Right cardiac atrium (tissue), 5 donors: Measurements from ENCODE around the gene SBK3. TPM values are rescaled to one million over a fixed set of nuclear protein-coding genes. Genes with fewer than 3 reads are reported as not detected.

ENCODE experiments used
- ATAC-seq, 2 donors: fragments of 200-7000 bp; cut with Tn5 transposase; one replicate each; pipeline versions ENCODE4 v1.8.0 to v1.9.1; 2020; ENCODE audit warnings: moderate library complexity in 2 of 2, mild to moderate bottlenecking in 1 of 2
- DNase-seq, 3 donors: peaks; one replicate each; pipeline ENCODE4 v3.0.0-alpha.2; 2020
- H3K27ac ChIP-seq: one replicate; pipeline ENCODE4 v1.5.1; 2013; ENCODE audit warnings: mild to moderate bottlenecking, low read length, control low read depth, moderate library complexity
- H3K27me3 ChIP-seq: one replicate; pipeline ENCODE4 v1.6.1; 2013; ENCODE audit not compliant: control insufficient read depth, insufficient read depth
- H3K4me1 ChIP-seq: one replicate; pipeline ENCODE4 v1.6.1; 2013; ENCODE audit warnings: low read length; ENCODE audit not compliant: control insufficient read depth, insufficient read depth
- H3K4me3 ChIP-seq: one replicate; pipeline ENCODE4 v1.5.1; 2013; ENCODE audit warnings: low read length, control low read depth
- H3K9me3 ChIP-seq: one replicate; pipeline ENCODE4 v1.6.1; 2013; ENCODE audit warnings: low read length; ENCODE audit not compliant: control insufficient read depth
- WGBS: extraction: QIAGEN DNeasy Blood & Tissue Kit; methylation state at CpG from one replicate; pipeline ENCODE4 v1.1.7; 2013; 5-methylcytosine and 5-hydroxymethylcytosine counted together
- intact Hi-C, 4 donors: fragments of 100-400 bp; cut with DNase I; formaldehyde crosslinking; loops; one replicate each; pipeline versions ENCODE4 v1.11.0 to v1.14.0; 2022 to 2023
- polyA plus RNA-seq: library from polyadenylated mRNA; stranded (reverse); fragments of 200-250 nt; gene quantifications from one replicate; pipeline ENCODE4 v1.2.3, GENCODE V29; 2013
- total RNA-seq, 4 donors: library from RNA; stranded (reverse); fragmentation: NEBNext Ultra II Directional; extraction: Animal tissue kit (Norgen Biotek cat#: 25700); gene quantifications; one replicate each; pipeline ENCODE4 v1.2.1, GENCODE V29; 2021
- donor health status: healthy with polysubstance abuse.
- donor health status: DM: no; HTN: yes; CAD: no.
- donor health status: DM: no; HTN: no; CAD: no.
- donor health status: DM: no; HTN: yes; CAD: no; lungs with severe emphysema.
- donor health status: DM: yes; HTN: yes; CAD: no.

SBK3 gene
- total and polyA plus RNA-seq, 5 donors = 80.3 to 211 (median 103) TPM

- no peaks in the 10 kb centered on the region for H3K9me3 ChIP-seq
- no peak overlapping the region for H3K27ac ChIP-seq
- 86% methylated on average over 56 of the region's 56 CpGs for WGBS
- intact Hi-C loops = loop anchor here in 1 of 4 donors (5.0 kb wide), 1 partner anchor 58 kb away; no protein-coding TSS in a partner anchor
- H3K4me3 ChIP-seq = no peak overlapping the region
- peaks cover 7% of the 10 kb centered on the region for H3K4me1 ChIP-seq
- no peaks in the 10 kb centered on the region for H3K27me3 ChIP-seq
- DNase-seq = peak in 1 of 3 donors; percentile 47
- ATAC-seq = no peak
Measured at GRCh38 chr19:55529636-55530234, 15.6 kb downstream of the SBK3 start.

GRCh38 chr19:55528030-55528803 lies 17.1 kb downstream of the SBK3 start:
- no peaks in the 10 kb centered on the region for H3K27me3 ChIP-seq
- H3K9me3 ChIP-seq = no peaks in the 10 kb centered on the region
- peaks cover 7% of the 10 kb centered on the region for H3K4me1 ChIP-seq
- peak in 1 of 3 donors; percentile 44 for DNase-seq
- intact Hi-C loops = loop anchor here in 1 of 4 donors (5.0 kb wide), 1 partner anchor 59 kb away; no protein-coding TSS in a partner anchor
- H3K27ac ChIP-seq = peak overlapping the region; percentile 57
- no peak for ATAC-seq
- 21% methylated on average over 15 of the region's 15 CpGs for WGBS
- no peak overlapping the region for H3K4me3 ChIP-seq

GRCh38 chr19:55527197-55528029 lies 17.9 kb downstream of the SBK3 start:
- peak in 1 of 3 donors; percentile 14 for DNase-seq
- peaks cover 7% of the 10 kb centered on the region for H3K4me1 ChIP-seq
- WGBS = 80% methylated on average over 22 of the region's 22 CpGs
- intact Hi-C loops = loop anchor here in 1 of 4 donors (5.0 kb wide), 1 partner anchor 60 kb away; no protein-coding TSS in a partner anchor
- no peaks in the 10 kb centered on the region for H3K27me3 ChIP-seq
- no peaks in the 10 kb centered on the region for H3K9me3 ChIP-seq
- H3K27ac ChIP-seq = no peak overlapping the region
- no peak overlapping the region for H3K4me3 ChIP-seq
- no peak for ATAC-seq

- peak overlapping the region; percentile 28 for H3K27ac ChIP-seq
- no peaks in the 10 kb centered on the region for H3K9me3 ChIP-seq
- H3K27me3 ChIP-seq = no peaks in the 10 kb centered on the region
- WGBS = 21% methylated on average over 35 of the region's 35 CpGs
- no peak overlapping the region for H3K4me3 ChIP-seq
- peak; percentile 87 to 95 (median 94) for DNase-seq
- peak; percentile 82 to 88 for ATAC-seq
- intact Hi-C loops = loop anchor here in 1 of 4 donors (5.0 kb wide), 1 partner anchor 61 kb away; no protein-coding TSS in a partner anchor
- peaks cover 11% of the 10 kb centered on the region for H3K4me1 ChIP-seq
Measured at GRCh38 chr19:55526216-55527196, 18.8 kb downstream of the SBK3 start.

- DNase-seq (peak; percentile 57 to 85 (median 78)), ATAC-seq (peak; percentile 70 to 75)
- Histone ChIP-seq H3K27me3 (no peaks in the 10 kb centered on the region), H3K4me3 (no peak overlapping the region), H3K4me1 (peaks cover 14% of the 10 kb centered on the region), H3K9me3 (no peaks in the 10 kb centered on the region), H3K27ac (peak overlapping the region; percentile 96)
- 25% methylated on average over 29 of the region's 29 CpGs for WGBS
- intact Hi-C loops = loop anchor here in 1 of 4 donors (5.0 kb wide), 1 partner anchor 62 kb away; no protein-coding TSS in a partner anchor
Measured at GRCh38 chr19:55525289-55526101, 19.8 kb downstream of the SBK3 start.

- WGBS = 78% methylated on average over 14 of the region's 14 CpGs
- intact Hi-C loops = no loop called here
- Histone ChIP-seq H3K9me3 (no peaks in the 10 kb centered on the region), H3K4me1 (peaks cover 11% of the 10 kb centered on the region), H3K27ac (no peak overlapping the region), H3K4me3 (no peak overlapping the region), H3K27me3 (no peaks in the 10 kb centered on the region)
- DNase-seq (peak in 1 of 3 donors; percentile 27), ATAC-seq (no peak)
Measured at GRCh38 chr19:55520691-55521292, 24.6 kb downstream of the SBK3 start.

- Histone ChIP-seq H3K27me3 (no peaks in the 10 kb centered on the region), H3K27ac (no peak overlapping the region), H3K9me3 (no peaks in the 10 kb centered on the region), H3K4me3 (no peak overlapping the region), H3K4me1 (peaks cover 8% of the 10 kb centered on the region)
- DNase-seq = no peak
- intact Hi-C loops = loop anchor here (5.0 to 10.0 kb wide), 5 partner anchors 63 to 115 kb away; partner anchors contain the start of genes ZNF865 (in 3 of the 4), FIZ1 (in 1 of the 4), ZNF524 (in 1 of the 4) and ZNF579 (in 1 of the 4)
- WGBS = 87% methylated on average over 10 of the region's 10 CpGs
- ATAC-seq = no peak
Measured at GRCh38 chr19:55519451-55520311, 25.7 kb downstream of the SBK3 start.

GRCh38 chr19:55516878-55517620 lies 28.3 kb downstream of the SBK3 start:
- Histone ChIP-seq H3K4me3 (peak overlapping the region; percentile 42), H3K4me1 (peaks cover 8% of the 10 kb centered on the region), H3K27me3 (no peaks in the 10 kb centered on the region), H3K9me3 (no peaks in the 10 kb centered on the region), H3K27ac (peak overlapping the region; percentile 86)
- ATAC-seq (peak; percentile 98), DNase-seq (peak; percentile 94 to 98 (median 97))
- intact Hi-C loops = loop anchor here (5.0 to 10.0 kb wide), 5 partner anchors 65 to 118 kb away; partner anchors contain the start of genes ZNF865 (in 3 of the 4), FIZ1 (in 1 of the 4), ZNF524 (in 1 of the 4) and ZNF579 (in 1 of the 4)
- 9% methylated on average over 61 of the region's 61 CpGs for WGBS
